Panc1 (cell line): ENCODE results near the gene C5orf58. TPM values are rescaled to one million over a fixed set of nuclear protein-coding genes. Genes with fewer than 3 reads are reported as not detected.

Experiments
- ATAC-seq: fragments of 200-7000 bp; cut with Tn5 transposase; 2 replicates; pipeline ENCODE4 v1.9.1; 2020; ENCODE audit warnings: mild to moderate bottlenecking, moderate library complexity
- BruUV-seq: library from RNA; stranded (reverse); fragments of 400-500 nt; replicated peaks from 2 replicates; lab custom pipeline; 2021; lab: Mats Ljungman, UMichigan
- CTCF ChIA-PET: fragments of 300-600 bp; sonication (Branson Sonifier 250); formaldehyde crosslinking; loops from one replicate; lab custom pipeline; 2022; ENCODE audit warnings: antibody characterized with exemption; lab: Charles Lee
- POLR2A ChIA-PET: fragments of 300-600 bp; sonication (Branson Sonifier 250); formaldehyde crosslinking; loops from one replicate; lab custom pipeline; 2022; ENCODE audit warnings: antibody characterized with exemption; lab: Charles Lee
- DNase-seq: peaks from one replicate; pipeline ENCODE4 v3.0.0-alpha.2; 2010; ENCODE audit warnings: low read depth, low spot score
- H3K27ac ChIP-seq: 2 replicates; pipeline ENCODE4 v1.5.1; 2011; ENCODE audit warnings: mild to moderate bottlenecking, low read length, inconsistent platforms
- H3K27me3 ChIP-seq: fragments of 200-500 bp; sonication (Bioruptor generic); 2 replicates; pipeline ENCODE4 v1.6.0; 2014; ENCODE audit warnings: low read length, inconsistent platforms; ENCODE audit not compliant: control insufficient read depth, insufficient read depth
- H3K36me3 ChIP-seq: fragments of 200-500 bp; sonication (Bioruptor generic); 2 replicates; pipeline ENCODE4 v1.5.1; 2014; ENCODE audit warnings: inconsistent platforms, mild to moderate bottlenecking, low read length, moderate library complexity; ENCODE audit not compliant: control insufficient read depth, insufficient read depth
- H3K4me1 ChIP-seq: 2 replicates; pipeline ENCODE4 v1.5.1; 2011; ENCODE audit warnings: inconsistent platforms, mild to moderate bottlenecking, low read length, moderate library complexity; ENCODE audit not compliant: control insufficient read depth, insufficient read depth
- H3K4me3 ChIP-seq, 2 experiments: 2 replicates each; pipeline ENCODE4 v1.5.1; 2011 to 2012; ENCODE audit warnings: low read depth in 2 of 2, low read length in 2 of 2, mild to moderate bottlenecking in 2 of 2, inconsistent platforms in 1 of 2, moderate library complexity in 1 of 2
- H3K9me3 ChIP-seq: fragments of 200-500 bp; sonication (Bioruptor generic); 2 replicates; pipeline ENCODE4 v1.5.1; 2014; ENCODE audit warnings: low read depth, mild to moderate bottlenecking, inconsistent platforms, low read length, moderate library complexity; ENCODE audit not compliant: control insufficient read depth, insufficient read depth
- POLR2AphosphoS5 ChIP-seq: IDR thresholded peaks from 2 replicates; pipeline ENCODE4 v1.6.1; 2012; ENCODE audit warnings: mild to moderate bottlenecking, low read depth, low read length, moderate library complexity
- SIN3A ChIP-seq: IDR thresholded peaks from 2 replicates; pipeline ENCODE4 v1.6.1; 2012; ENCODE audit warnings: low read depth, mild to moderate bottlenecking, low read length, moderate library complexity, borderline replicate concordance; ENCODE audit not compliant: insufficient read depth
- TCF7L2 ChIP-seq: IDR thresholded peaks from 2 replicates; pipeline ENCODE4 v1.6.1; 2011; ENCODE audit warnings: mild to moderate bottlenecking, low read depth, low read length, inconsistent platforms
- in situ Hi-C: cut with HindIII; loops from 2 replicates; pipeline ENCODE4 v1.10.0; 2016; ENCODE audit warnings: low sequenced_read_pairs, low pct_unique_long_range_greater_than_20kb
- intact Hi-C: fragments of 100-400 bp; cut with micrococcal nuclease; formaldehyde crosslinking; loops from one replicate; pipeline ENCODE4 v1.10.0; 2022; ENCODE audit not compliant: unreplicated experiment
- total RNA-seq: library from RNA; stranded (reverse); gene quantifications from one replicate; pipeline ENCODE4 v1.2.1, GENCODE V29; 2021; ENCODE audit not compliant: unreplicated experiment
- TF ChIP-seq, protein P1 (sequence below), 2 experiments: IDR thresholded peaks; 2 replicates each; pipeline ENCODE4 v1.6.1; 2011 to 2012; ENCODE audit warnings: low read depth in 2 of 2, control low read depth in 1 of 2, low read length in 1 of 2, mild to moderate bottlenecking in 1 of 2, moderate library complexity in 1 of 2; ENCODE audit not compliant: insufficient read depth in 1 of 2
- TF ChIP-seq, protein P2 (sequence below): fragments of 450-650 bp; IDR thresholded peaks from 2 replicates; pipeline ENCODE4 v1.5.1; 2017; ENCODE audit warnings: mild to moderate bottlenecking

The C5orf58 gene
- total RNA-seq, 1 experiment from 2014 or later = 0.15 TPM

DNA sequence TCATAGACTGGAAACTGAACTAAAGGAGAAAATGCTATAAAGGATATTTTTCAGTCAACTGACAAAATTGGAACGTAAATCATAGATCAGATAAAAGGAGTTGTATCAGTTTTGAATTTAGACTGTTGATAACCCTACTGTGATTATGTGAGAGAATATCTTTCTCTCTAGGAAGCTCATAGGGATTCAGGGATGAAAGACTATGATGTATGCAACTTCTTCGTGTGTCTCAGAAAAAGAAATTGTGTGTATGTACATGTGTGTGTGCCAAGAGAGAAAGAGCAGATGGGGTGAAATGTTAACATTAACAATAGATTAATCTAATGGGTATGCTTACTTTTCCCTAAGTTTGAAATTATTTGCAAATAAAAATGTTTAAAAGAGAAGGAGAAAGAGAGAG lies 30.7 kb upstream of the C5orf58 start:
- no peaks in the 10 kb centered on the region for H3K9me3 ChIP-seq
- BruUV-seq = no TSS peak
- DNase-seq (no peak), ATAC-seq (no peak)
- in situ Hi-C loops = no loop called here
- POLR2A ChIA-PET = no interaction called here
- peaks cover 7% of the 10 kb centered on the region; the same call in 1 of the 2 replicates for H3K4me1 ChIP-seq
- intact Hi-C loops = no loop called here
- TF ChIP-seq POLR2AphosphoS5 (no peak), TCF7L2 (no peak), SIN3A (no peak)
- TF ChIP-seq, protein P1, sequence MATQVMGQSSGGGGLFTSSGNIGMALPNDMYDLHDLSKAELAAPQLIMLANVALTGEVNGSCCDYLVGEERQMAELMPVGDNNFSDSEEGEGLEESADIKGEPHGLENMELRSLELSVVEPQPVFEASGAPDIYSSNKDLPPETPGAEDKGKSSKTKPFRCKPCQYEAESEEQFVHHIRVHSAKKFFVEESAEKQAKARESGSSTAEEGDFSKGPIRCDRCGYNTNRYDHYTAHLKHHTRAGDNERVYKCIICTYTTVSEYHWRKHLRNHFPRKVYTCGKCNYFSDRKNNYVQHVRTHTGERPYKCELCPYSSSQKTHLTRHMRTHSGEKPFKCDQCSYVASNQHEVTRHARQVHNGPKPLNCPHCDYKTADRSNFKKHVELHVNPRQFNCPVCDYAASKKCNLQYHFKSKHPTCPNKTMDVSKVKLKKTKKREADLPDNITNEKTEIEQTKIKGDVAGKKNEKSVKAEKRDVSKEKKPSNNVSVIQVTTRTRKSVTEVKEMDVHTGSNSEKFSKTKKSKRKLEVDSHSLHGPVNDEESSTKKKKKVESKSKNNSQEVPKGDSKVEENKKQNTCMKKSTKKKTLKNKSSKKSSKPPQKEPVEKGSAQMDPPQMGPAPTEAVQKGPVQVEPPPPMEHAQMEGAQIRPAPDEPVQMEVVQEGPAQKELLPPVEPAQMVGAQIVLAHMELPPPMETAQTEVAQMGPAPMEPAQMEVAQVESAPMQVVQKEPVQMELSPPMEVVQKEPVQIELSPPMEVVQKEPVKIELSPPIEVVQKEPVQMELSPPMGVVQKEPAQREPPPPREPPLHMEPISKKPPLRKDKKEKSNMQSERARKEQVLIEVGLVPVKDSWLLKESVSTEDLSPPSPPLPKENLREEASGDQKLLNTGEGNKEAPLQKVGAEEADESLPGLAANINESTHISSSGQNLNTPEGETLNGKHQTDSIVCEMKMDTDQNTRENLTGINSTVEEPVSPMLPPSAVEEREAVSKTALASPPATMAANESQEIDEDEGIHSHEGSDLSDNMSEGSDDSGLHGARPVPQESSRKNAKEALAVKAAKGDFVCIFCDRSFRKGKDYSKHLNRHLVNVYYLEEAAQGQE (IDR thresholded peaks at IDR 0.05; ENCODE audit: insufficient read depth in 1 of 2, low read depth in 2 of 2, low read length in 1 of 2) = no peak
- TF ChIP-seq, protein P2, sequence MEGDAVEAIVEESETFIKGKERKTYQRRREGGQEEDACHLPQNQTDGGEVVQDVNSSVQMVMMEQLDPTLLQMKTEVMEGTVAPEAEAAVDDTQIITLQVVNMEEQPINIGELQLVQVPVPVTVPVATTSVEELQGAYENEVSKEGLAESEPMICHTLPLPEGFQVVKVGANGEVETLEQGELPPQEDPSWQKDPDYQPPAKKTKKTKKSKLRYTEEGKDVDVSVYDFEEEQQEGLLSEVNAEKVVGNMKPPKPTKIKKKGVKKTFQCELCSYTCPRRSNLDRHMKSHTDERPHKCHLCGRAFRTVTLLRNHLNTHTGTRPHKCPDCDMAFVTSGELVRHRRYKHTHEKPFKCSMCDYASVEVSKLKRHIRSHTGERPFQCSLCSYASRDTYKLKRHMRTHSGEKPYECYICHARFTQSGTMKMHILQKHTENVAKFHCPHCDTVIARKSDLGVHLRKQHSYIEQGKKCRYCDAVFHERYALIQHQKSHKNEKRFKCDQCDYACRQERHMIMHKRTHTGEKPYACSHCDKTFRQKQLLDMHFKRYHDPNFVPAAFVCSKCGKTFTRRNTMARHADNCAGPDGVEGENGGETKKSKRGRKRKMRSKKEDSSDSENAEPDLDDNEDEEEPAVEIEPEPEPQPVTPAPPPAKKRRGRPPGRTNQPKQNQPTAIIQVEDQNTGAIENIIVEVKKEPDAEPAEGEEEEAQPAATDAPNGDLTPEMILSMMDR = no peak
- CTCF ChIA-PET = no interaction called here
- H3K27me3 ChIP-seq = no peaks in the 10 kb centered on the region
- no peaks in the 10 kb centered on the region for H3K36me3 ChIP-seq
- H3K4me3 ChIP-seq = no peak overlapping the region
- H3K27ac ChIP-seq = no peak overlapping the region; the same call in 1 of the 2 replicates

DNA sequence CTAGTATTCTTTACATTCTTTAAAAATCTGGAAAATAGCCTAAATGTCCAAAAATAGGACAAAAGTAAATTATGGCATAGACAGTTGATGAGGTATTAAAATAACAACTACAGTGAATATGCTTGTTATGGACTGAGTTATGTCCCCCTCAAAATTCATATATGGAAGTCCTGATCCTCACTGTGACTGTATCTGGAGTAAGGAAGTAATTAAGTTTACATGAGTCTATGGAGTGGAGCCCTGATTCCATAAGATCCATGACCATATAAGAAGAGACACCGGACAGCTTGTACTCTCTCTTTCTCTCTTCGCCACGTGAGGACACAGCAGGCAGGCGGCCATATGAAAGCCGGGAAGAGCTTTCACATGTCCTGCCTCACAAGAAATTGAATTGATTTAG lies 28.6 kb upstream of the C5orf58 start:
- in situ Hi-C loops (no loop called here), intact Hi-C loops (no loop called here)
- Histone ChIP-seq H3K9me3 (no peaks in the 10 kb centered on the region), H3K27ac (no peak overlapping the region), H3K27me3 (no peaks in the 10 kb centered on the region), H3K36me3 (no peaks in the 10 kb centered on the region), H3K4me3 (no peak overlapping the region), H3K4me1 (0 out of 2 replicates have a peak, but pooled peaks cover 7% of the 10 kb centered on the region)
- ChIA-PET POLR2A (no interaction called here), CTCF (no interaction called here)
- ATAC-seq = no peak
- no TSS peak for BruUV-seq
- DNase-seq = no peak
- TF ChIP-seq, protein P2 = no peak
- TF ChIP-seq POLR2AphosphoS5 (no peak), SIN3A (no peak), TCF7L2 (no peak)
- TF ChIP-seq, protein P1 (IDR thresholded peaks at IDR 0.05; ENCODE audit: insufficient read depth in 1 of 2, low read depth in 2 of 2, low read length in 1 of 2) = no peak
